Thyroid gland (tissue), 4 donors: ENCODE data around the gene UST. TPM values are rescaled to one million over a fixed set of nuclear protein-coding genes. Genes with fewer than 3 reads are reported as not detected.

ENCODE experiments used
- DNase-seq, 2 donors: peaks; one replicate each; pipeline ENCODE4 v3.0.0-alpha.2; 2019
- H3K27ac ChIP-seq, 3 donors: fragments of 200-600 bp; sonication (generic); 1 replicate in 2 of 3; 2 replicates in 1 of 3; pipeline ENCODE4 v1.5.1; 2016 to 2019; ENCODE audit warnings: mild to moderate bottlenecking in 1 of 3, moderate library complexity in 1 of 3
- H3K27me3 ChIP-seq: fragments of 200-600 bp; sonication (generic); one replicate; pipeline ENCODE4 v1.5.1; 2019
- H3K36me3 ChIP-seq, 2 donors: fragments of 200-600 bp; sonication (generic); one replicate each; pipeline ENCODE4 v1.5.1; 2016 to 2019
- H3K4me1 ChIP-seq, 2 donors: fragments of 200-600 bp; sonication (generic); one replicate each; pipeline ENCODE4 v1.5.1; 2017 to 2019
- H3K4me3 ChIP-seq, 3 donors: fragments of 200-600 bp; sonication (generic); replicated peaks in 1 of 3; 1 replicate in 2 of 3; 2 replicates in 1 of 3; pipeline ENCODE4 v1.5.1; 2016; ENCODE audit warnings: mild to moderate bottlenecking in 1 of 3
- H3K9me3 ChIP-seq: fragments of 200-600 bp; sonication (generic); one replicate; pipeline ENCODE4 v1.5.1; 2017
- POLR2A ChIP-seq, 2 donors: fragments of 450-650 bp; IDR thresholded peaks; one replicate each; pipeline ENCODE4 v1.6.1; 2017; ENCODE audit warnings: antibody characterized with exemption in 2 of 2, mild to moderate bottlenecking in 2 of 2, moderate library complexity in 1 of 2
- WGBS, 2 donors: methylation state at CpG; one replicate each; pipeline ENCODE4 v1.1.5; 2017; 5-methylcytosine and 5-hydroxymethylcytosine counted together
- intact Hi-C: fragments of 100-400 bp; cut with DNase I; formaldehyde crosslinking; loops from one replicate; pipeline ENCODE4 v1.15.1; 2023
- total RNA-seq, 4 donors: library from RNA; depleted of rRNA; stranded (reverse); fragments of >200 nt; gene quantifications; one replicate each; pipeline ENCODE4 v1.2.3, GENCODE V29; 2016
- TF ChIP-seq, protein P1 (sequence below), 6 experiments: fragments of 200-600 bp in 3 of 6; fragments of 450-650 bp in 3 of 6; sonication (generic) in 3 of 6; IDR thresholded peaks; one replicate each; pipeline ENCODE4 v1.5.1; 2016 to 2019; ENCODE audit warnings: antibody characterized with exemption in 6 of 6, mild to moderate bottlenecking in 2 of 6, inconsistent platforms in 1 of 6, moderate library complexity in 1 of 6

The UST gene
- total RNA-seq, 4 donors from 2014 or later, result 73.4 to 91.2 (median 81.4) TPM

DNA sequence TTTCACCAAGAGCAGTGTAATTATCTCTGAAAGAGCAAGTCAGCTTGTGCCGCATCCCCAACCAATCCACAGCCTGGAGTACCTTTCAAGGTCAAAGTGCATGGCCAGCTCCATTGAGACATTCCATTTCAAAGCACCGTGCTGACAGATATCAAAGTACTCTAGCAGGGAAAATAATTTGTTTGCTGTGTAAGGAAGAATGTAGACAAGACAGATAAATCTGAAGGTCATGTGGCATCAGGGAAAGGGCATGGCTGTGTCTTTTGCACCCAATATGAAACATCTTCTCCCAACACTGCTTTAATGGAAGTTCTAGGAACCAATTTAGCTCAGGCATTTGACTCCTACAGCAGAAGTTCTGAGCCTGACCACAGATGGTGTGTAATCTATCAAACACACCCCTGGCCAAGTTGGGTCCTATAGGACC lies 328.0 kb downstream of the UST start:
- Histone ChIP-seq H3K9me3 (no peaks in the 10 kb centered on the region), H3K27ac (peak overlapping the region; percentile 27 to 59 (median 56)), H3K36me3 (no peaks in the 10 kb centered on the region), H3K27me3 (no peaks in the 10 kb centered on the region), H3K4me3 (no peak overlapping the region), H3K4me1 (peaks cover 24 to 40% of the 10 kb centered on the region in 2 donors)
- TF ChIP-seq, protein P1, sequence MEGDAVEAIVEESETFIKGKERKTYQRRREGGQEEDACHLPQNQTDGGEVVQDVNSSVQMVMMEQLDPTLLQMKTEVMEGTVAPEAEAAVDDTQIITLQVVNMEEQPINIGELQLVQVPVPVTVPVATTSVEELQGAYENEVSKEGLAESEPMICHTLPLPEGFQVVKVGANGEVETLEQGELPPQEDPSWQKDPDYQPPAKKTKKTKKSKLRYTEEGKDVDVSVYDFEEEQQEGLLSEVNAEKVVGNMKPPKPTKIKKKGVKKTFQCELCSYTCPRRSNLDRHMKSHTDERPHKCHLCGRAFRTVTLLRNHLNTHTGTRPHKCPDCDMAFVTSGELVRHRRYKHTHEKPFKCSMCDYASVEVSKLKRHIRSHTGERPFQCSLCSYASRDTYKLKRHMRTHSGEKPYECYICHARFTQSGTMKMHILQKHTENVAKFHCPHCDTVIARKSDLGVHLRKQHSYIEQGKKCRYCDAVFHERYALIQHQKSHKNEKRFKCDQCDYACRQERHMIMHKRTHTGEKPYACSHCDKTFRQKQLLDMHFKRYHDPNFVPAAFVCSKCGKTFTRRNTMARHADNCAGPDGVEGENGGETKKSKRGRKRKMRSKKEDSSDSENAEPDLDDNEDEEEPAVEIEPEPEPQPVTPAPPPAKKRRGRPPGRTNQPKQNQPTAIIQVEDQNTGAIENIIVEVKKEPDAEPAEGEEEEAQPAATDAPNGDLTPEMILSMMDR (IDR thresholded peaks at IDR 0.05), result no peak
- no peak for TF ChIP-seq POLR2A (IDR thresholded peaks at IDR 0.05)
- no peak for DNase-seq
- 91 to 95% methylated on average over 2 of the region's 2 CpGs for WGBS, 2 donors
- intact Hi-C loops, result no loop called here

DNA sequence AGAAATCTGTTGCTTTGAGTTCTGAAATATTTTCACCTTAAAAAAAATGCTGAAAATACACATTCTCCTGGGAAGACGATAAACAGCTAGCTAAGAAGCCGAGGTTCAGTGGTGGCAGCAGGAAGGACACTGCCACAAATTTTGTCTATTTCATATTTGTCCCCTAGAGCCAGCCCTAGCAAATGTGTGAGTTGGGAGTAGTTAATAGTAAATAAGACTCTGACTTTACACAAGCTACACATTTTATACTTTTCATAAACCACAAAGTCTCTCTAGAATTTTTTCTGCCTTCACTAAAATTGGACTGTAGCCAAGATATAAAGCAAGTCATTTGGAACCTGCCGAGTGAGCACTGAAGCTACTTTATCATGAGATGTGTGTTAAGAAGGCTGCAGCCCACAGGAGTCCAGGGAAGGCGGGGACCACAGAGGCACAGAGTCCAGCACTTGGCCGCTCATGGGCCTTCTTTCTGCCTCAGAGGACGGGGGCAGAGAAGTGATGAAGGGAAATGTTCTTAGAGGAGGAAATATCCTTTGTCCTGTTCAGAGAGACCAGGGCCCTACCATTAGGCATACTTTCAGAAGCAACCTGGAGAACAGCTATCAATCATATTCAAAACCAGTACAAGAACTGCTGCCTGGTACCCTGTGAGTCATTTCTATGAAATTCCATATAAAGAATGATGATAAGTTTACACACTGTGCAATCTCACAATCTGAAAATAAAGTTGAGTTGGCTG lies 329.0 kb downstream of the UST start:
- WGBS, 2 donors, result 48 to 62% methylated on average over 6 of the region's 6 CpGs
- Histone ChIP-seq H3K36me3 (no peaks in the 10 kb centered on the region), H3K4me1 (peaks cover 32 to 49% of the 10 kb centered on the region in 2 donors), H3K27me3 (no peaks in the 10 kb centered on the region), H3K4me3 (no peak overlapping the region), H3K27ac (peak overlapping the region; percentile 56 to 68 (median 59)), H3K9me3 (no peaks in the 10 kb centered on the region)
- intact Hi-C loops, result no loop called here
- DNase-seq, result peak; percentile 58 to 67
- TF ChIP-seq, protein P1 (IDR thresholded peaks at IDR 0.05), result no peak
- no peak for TF ChIP-seq POLR2A (IDR thresholded peaks at IDR 0.05)

DNA sequence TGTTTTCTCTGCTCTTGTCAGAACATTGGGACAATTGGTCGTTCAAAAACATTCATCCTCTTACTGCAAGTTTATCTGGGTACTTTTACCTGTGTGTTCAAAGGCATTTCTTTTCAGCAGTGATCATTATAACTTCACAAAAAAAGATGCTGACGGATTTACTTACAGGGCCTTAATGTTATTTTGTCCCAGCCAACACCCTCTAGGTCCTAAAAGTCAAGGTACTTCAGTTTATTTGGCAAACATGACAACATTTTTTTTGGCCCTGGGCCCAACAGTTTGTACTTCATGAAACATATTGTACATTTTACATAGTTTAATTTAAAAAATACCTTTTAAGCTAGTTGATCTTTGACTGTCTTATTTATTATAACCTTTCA lies 329.5 kb downstream of the UST start:
- Histone ChIP-seq H3K4me1 (peaks cover 37 to 54% of the 10 kb centered on the region in 2 donors), H3K36me3 (no peaks in the 10 kb centered on the region), H3K27me3 (no peaks in the 10 kb centered on the region), H3K9me3 (no peaks in the 10 kb centered on the region), H3K4me3 (no peak overlapping the region), H3K27ac (peak overlapping the region; percentile 56 to 68 (median 59))
- 68 to 70% methylated on average over 2 of the region's 2 CpGs for WGBS, 2 donors
- DNase-seq, result no peak
- intact Hi-C loops, result no loop called here
- TF ChIP-seq POLR2A (IDR thresholded peaks at IDR 0.05), result no peak
- TF ChIP-seq, protein P1 (IDR thresholded peaks at IDR 0.05), result no peak

DNA sequence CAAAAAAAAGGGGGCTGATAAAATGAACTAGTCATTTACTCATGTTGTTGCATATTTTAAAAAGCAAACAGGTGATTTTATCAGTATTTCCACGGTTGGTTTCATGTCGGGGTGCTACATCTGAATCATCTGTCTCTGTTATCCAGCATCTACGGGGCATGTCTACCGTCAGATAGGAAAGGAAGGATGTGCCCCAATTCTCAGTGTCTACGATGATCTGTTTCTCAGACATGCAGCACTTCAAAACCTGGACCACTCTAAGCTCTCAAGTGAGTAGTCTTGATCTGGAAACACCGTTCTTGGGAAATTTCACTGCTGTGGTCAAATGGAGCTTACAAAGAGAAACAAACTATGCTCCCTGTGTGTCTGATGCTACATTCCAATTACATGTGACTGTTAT lies 330.4 kb downstream of the UST start:
- Histone ChIP-seq H3K4me3 (no peak overlapping the region), H3K27ac (peak overlapping the region; percentile 30 to 87 (median 85)), H3K9me3 (no peaks in the 10 kb centered on the region), H3K4me1 (peaks cover 37 to 54% of the 10 kb centered on the region in 2 donors), H3K36me3 (no peaks in the 10 kb centered on the region), H3K27me3 (no peaks in the 10 kb centered on the region)
- 62 to 78% methylated on average over 6 of the region's 6 CpGs for WGBS, 2 donors
- intact Hi-C loops, result no loop called here
- no peak for DNase-seq
- no peak for TF ChIP-seq POLR2A (IDR thresholded peaks at IDR 0.05)
- TF ChIP-seq, protein P1 (IDR thresholded peaks at IDR 0.05), result no peak

DNA sequence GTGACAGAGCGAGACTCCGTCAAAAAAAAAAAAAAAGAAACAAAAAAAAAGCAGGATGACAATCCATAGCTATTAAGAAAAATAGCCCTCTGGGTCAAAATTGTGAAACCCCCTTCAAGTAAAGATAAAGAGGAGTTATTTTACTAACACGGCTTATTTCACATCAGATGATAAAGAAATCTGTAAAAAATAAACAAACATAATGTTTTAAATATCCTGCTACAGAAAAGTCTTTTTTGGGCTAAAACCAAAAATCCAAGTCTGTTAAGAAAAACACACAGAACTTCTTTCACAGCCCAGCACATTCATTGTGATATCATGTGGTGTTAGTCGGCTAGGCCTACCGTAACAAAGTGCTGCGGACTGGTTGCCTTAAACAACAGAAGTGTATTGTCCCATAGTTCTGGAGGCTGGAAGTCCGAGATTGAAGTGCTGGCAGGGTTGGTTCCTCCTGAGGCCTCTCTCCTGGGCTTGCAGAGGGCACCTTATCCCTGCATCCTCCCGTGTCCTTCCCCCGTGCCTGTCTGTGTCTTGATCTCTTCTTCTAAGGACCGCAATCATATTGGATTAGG lies 331.5 kb downstream of the UST start:
- DNase-seq, result peak; percentile 41 to 70
- no peaks in the 10 kb centered on the region for H3K36me3 ChIP-seq
- intact Hi-C loops, result no loop called here
- peaks cover 37 to 54% of the 10 kb centered on the region in 2 donors for H3K4me1 ChIP-seq
- H3K9me3 ChIP-seq, result no peaks in the 10 kb centered on the region
- no peak for TF ChIP-seq POLR2A (IDR thresholded peaks at IDR 0.05)
- TF ChIP-seq, protein P1 (IDR thresholded peaks at IDR 0.05), result no peak
- WGBS, 2 donors, result 63 to 78% methylated on average over 10 of the region's 10 CpGs
- no peak overlapping the region for H3K4me3 ChIP-seq
- no peaks in the 10 kb centered on the region for H3K27me3 ChIP-seq
- H3K27ac ChIP-seq, result peak overlapping the region; percentile 30 to 87 (median 85)
